ENCODE data around the gene IQCE.

GRCh38 chr7:2633538-2634266 lies 74.9 kb downstream of the IQCE start:
- TF ChIP-seq CTCF (IDR thresholded peaks at IDR 0.05) (no peak), POLR2A (IDR thresholded peaks at IDR 0.05) (no peak)
